HUES6 (cell line): ENCODE measurements around the gene ABHD17A.

Experiments used
- H3K27ac ChIP-seq: 2 replicates; pipeline ENCODE4 v1.7.0; 2013; ENCODE audit warnings: low read depth, mild to moderate bottlenecking, low read length, inconsistent platforms
- H3K27me3 ChIP-seq: 2 replicates; pipeline ENCODE4 v1.6.1; 2013; ENCODE audit warnings: low read length; ENCODE audit not compliant: control insufficient read depth, insufficient read depth
- H3K36me3 ChIP-seq: 2 replicates; pipeline ENCODE4 v1.6.1; 2013; ENCODE audit warnings: low read length; ENCODE audit not compliant: control insufficient read depth, insufficient read depth
- H3K4me1 ChIP-seq: 2 replicates; pipeline ENCODE4 v1.6.1; 2013; ENCODE audit warnings: low read length; ENCODE audit not compliant: control insufficient read depth, insufficient read depth
- H3K4me3 ChIP-seq: 2 replicates; pipeline ENCODE4 v1.5.1; 2013; ENCODE audit warnings: low read depth, low read length
- H3K9ac ChIP-seq: one replicate; pipeline ENCODE4 v1.6.1; 2013; ENCODE audit warnings: mild to moderate bottlenecking, low read length
- H3K9me3 ChIP-seq: 2 replicates; pipeline ENCODE4 v1.6.1; 2013; ENCODE audit warnings: low read depth, low read length; ENCODE audit not compliant: control insufficient read depth, insufficient read depth

The ABHD17A gene

GRCh38 chr19:1862424-1863327, 22.6 kb downstream of the ABHD17A start:
- no peaks in the 10 kb centered on the region for H3K36me3 ChIP-seq

GRCh38 chr19:1862068-1862423, 23.2 kb downstream of the ABHD17A start:
- Histone ChIP-seq H3K4me1 (peaks cover 44% of the 10 kb centered on the region), H3K36me3 (no peaks in the 10 kb centered on the region), H3K4me3 (peak overlapping the region; percentile 89), H3K27me3 (peaks cover 23% of the 10 kb centered on the region), H3K9me3 (no peaks in the 10 kb centered on the region), H3K9ac (peak overlapping the region; percentile 76), H3K27ac (no peak overlapping the region)

More at GRCh38 chr19:1862424-1863327, 22.6 kb downstream of the ABHD17A start:
- Histone ChIP-seq H3K27ac (no peak overlapping the region), H3K27me3 (peaks cover 23% of the 10 kb centered on the region), H3K9ac (peak overlapping the region; percentile 76), H3K4me3 (peak overlapping the region; percentile 89), H3K9me3 (no peaks in the 10 kb centered on the region), H3K4me1 (peaks cover 43% of the 10 kb centered on the region)

- Histone ChIP-seq H3K36me3 (no peaks in the 10 kb centered on the region), H3K9ac (peak overlapping the region; percentile 47), H3K27ac (no peak overlapping the region), H3K27me3 (peaks cover 23% of the 10 kb centered on the region), H3K4me3 (peak overlapping the region; percentile 89), H3K9me3 (no peaks in the 10 kb centered on the region), H3K4me1 (peaks cover 45% of the 10 kb centered on the region)
Observed at GRCh38 chr19:1861599-1862031, 23.7 kb downstream of the ABHD17A start.

- peak overlapping the region; percentile 47 for H3K9ac ChIP-seq
- H3K27me3 ChIP-seq, result peaks cover 23% of the 10 kb centered on the region
- H3K36me3 ChIP-seq, result no peaks in the 10 kb centered on the region
- no peak overlapping the region for H3K27ac ChIP-seq
- H3K4me1 ChIP-seq, result peaks cover 51% of the 10 kb centered on the region
- H3K9me3 ChIP-seq, result no peaks in the 10 kb centered on the region
- peak overlapping the region; percentile 89 for H3K4me3 ChIP-seq
Observed at GRCh38 chr19:1860821-1861598, 24.3 kb downstream of the ABHD17A start.

- H3K27ac ChIP-seq, result no peak overlapping the region
- H3K4me1 ChIP-seq, result peaks cover 54% of the 10 kb centered on the region
- no peaks in the 10 kb centered on the region for H3K9me3 ChIP-seq
- no peaks in the 10 kb centered on the region for H3K36me3 ChIP-seq
- peak overlapping the region; percentile 89 for H3K4me3 ChIP-seq
- peak overlapping the region; percentile 32 for H3K9ac ChIP-seq
- H3K27me3 ChIP-seq, result peaks cover 23% of the 10 kb centered on the region
Observed at GRCh38 chr19:1860042-1860775, 25.1 kb downstream of the ABHD17A start.

- H3K27me3 ChIP-seq, result peaks cover 23% of the 10 kb centered on the region
- no peaks in the 10 kb centered on the region for H3K36me3 ChIP-seq
- H3K27ac ChIP-seq, result no peak overlapping the region
- H3K9me3 ChIP-seq, result no peaks in the 10 kb centered on the region
- no peak overlapping the region for H3K9ac ChIP-seq
- H3K4me1 ChIP-seq, result peaks cover 58% of the 10 kb centered on the region
- H3K4me3 ChIP-seq, result peak overlapping the region; percentile 89
Observed at GRCh38 chr19:1859331-1859781, 25.9 kb downstream of the ABHD17A start.

- no peaks in the 10 kb centered on the region for H3K9me3 ChIP-seq
- H3K4me3 ChIP-seq, result peak overlapping the region; percentile 11; the same call in 1 of the 2 replicates
- peaks cover 62% of the 10 kb centered on the region for H3K4me1 ChIP-seq
- no peak overlapping the region for H3K27ac ChIP-seq
- peaks cover 23% of the 10 kb centered on the region for H3K27me3 ChIP-seq
- no peaks in the 10 kb centered on the region for H3K36me3 ChIP-seq
- H3K9ac ChIP-seq, result no peak overlapping the region
Observed at GRCh38 chr19:1858412-1859081, 26.7 kb downstream of the ABHD17A start.

GRCh38 chr19:1857648-1858326, 27.5 kb downstream of the ABHD17A start:
- Histone ChIP-seq H3K36me3 (no peaks in the 10 kb centered on the region), H3K4me3 (peak overlapping the region; percentile 73), H3K9ac (no peak overlapping the region), H3K27ac (no peak overlapping the region), H3K9me3 (no peaks in the 10 kb centered on the region), H3K4me1 (peaks cover 66% of the 10 kb centered on the region), H3K27me3 (peaks cover 23% of the 10 kb centered on the region)

GRCh38 chr19:1856698-1857603, 28.3 kb downstream of the ABHD17A start:
- Histone ChIP-seq H3K9ac (peak overlapping the region; percentile 65), H3K9me3 (no peaks in the 10 kb centered on the region), H3K4me3 (peak overlapping the region; percentile 73), H3K27ac (peak overlapping the region; percentile 23; the same call in 1 of the 2 replicates), H3K4me1 (peaks cover 71% of the 10 kb centered on the region), H3K36me3 (no peaks in the 10 kb centered on the region), H3K27me3 (peaks cover 17% of the 10 kb centered on the region)
